HPDE6-E6E7 (cell line): ENCODE measurements around the gene CDRT4.

Experiments
- DNase-seq: peaks from one replicate; pipeline ENCODE4 v3.0.0; 2011; ENCODE audit warnings: missing footprints; ENCODE audit errors: extremely low spot score

Gene CDRT4

DNA sequence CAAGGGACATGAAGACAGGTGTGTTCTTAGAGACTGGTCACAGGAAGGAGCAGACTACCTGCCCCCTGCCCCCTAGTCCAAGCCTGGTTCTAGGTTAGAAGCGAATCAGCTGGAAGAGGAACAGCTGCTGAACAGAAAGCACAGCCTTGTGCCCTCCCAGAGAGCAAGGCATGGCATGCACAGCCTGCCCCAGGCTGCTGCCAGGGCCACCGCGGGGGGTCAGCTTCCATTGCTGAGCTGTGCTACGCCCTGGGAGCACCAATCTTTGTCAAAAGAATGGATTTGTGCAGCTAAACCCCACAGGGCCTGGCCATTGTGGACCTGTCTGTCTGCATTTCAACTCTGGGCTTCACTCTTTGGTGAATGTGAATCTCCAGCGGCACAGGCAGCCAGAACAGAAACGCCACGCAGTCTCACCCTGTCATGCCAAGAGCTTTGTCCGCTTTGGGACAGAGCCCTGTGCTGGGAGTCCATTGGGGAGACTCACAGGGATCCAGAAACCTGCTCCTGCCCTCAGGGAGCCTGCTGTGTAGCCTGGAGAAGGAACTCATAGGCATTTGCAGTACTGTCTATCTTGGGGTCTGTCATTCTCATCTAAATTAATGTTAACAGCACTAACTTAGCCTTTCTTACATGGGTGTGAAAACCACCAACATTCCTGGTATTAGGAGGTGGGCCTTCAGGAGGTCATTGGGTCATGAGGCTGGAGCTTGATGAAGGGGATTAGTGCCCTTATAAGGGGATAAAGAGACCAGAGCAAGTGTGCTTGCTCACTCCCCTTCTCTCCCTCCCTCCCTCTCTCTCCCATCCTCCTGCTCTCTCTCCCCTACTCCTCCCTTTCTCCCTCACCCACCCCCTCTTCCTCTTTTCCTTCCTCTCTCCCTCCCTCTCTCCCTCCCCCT, 25.6 kb upstream of the CDRT4 start:
- no peak for DNase-seq

DNA sequence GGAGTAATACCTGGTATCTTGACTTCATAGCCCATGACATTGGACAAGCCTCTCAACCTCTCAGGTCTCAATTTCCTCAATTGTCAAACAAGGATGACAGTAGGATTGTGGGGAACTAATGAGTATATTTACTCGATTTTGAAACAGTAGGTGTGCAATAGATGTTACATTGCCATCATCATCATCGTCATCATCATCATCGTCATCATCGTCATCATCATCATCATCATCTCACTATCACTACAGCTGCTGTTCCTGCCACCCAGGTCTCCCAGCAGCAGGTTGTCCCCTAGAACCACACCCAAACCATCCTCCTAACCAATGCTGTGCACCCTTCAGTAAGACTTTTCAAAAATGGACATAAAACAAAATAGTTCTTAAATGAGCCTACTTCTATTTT, 24.8 kb upstream of the CDRT4 start:
- DNase-seq, result no peak

DNA sequence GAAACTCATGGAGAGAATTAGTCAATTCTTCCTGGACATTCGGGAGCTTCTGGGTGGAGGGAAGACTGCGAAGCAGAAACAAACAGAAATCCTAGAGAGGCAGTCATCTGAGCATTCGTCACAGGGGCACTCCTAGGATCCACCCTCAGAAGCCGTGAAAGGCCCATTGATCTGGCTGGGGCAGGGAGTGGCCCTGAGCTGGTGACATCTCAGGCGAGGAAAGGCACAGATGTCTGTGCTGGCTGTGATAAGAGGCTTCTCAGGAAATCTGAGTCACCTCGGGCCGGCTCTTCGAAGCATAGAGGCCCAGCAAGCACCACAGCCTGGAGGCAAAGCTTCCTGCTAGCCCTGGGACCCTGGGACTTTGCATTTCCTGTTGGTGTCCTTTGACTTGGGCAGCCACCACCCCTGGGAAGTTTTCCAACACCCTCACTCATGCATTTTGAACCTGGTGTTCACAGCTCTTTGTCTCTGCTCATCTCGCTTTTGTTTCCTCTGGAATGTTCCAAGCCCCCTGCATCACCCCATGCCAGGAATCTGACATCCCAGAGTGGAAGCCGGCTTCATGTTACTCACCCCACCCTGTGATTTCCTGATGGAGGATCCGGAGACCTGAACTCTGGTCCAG, 23.3 kb upstream of the CDRT4 start:
- DNase-seq, result peak; percentile 54

DNA sequence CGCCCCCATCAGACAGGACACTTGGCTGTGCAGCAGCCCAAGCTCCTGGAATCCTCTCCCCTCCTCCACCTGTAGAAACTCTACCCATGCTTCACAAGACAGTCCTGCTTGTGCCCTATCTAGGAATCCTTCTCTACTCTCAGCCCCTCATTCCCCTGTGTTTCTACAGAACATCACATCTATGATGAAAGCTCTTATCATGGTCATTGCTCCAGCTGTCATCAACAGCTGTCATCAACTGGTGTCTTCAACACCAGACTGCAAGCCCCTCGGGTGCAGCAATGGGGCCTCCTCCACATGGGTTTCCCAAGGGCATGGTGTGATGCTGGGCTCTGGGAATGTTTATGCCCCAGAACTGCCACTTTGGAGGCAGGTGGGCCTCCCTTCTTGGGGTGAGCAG, 21.1 kb upstream of the CDRT4 start:
- DNase-seq, result no peak

- DNase-seq, result no peak
Measured at GRCh38 chr17:15485045-15485444, 17.6 kb upstream of the CDRT4 start.

DNA sequence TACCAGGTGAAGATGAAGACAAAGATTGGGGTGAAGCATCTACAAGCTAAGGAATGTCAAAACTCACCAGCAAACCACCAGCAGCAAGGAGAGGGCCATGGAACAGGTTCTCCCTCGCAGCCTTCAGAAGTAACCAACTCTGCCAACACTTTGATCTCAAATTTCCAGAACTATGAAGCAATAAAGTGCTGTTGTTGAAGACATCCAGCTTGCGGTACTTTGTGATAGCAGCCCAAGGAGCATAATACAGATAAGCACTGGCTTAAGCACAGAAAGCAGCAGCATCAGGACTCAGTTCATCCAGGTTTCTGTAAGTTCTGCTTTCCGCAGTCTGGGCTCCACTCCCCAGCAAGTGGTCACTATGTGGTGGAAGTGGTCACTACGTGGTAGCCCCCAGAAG, 16.0 kb upstream of the CDRT4 start:
- DNase-seq, result no peak

DNA sequence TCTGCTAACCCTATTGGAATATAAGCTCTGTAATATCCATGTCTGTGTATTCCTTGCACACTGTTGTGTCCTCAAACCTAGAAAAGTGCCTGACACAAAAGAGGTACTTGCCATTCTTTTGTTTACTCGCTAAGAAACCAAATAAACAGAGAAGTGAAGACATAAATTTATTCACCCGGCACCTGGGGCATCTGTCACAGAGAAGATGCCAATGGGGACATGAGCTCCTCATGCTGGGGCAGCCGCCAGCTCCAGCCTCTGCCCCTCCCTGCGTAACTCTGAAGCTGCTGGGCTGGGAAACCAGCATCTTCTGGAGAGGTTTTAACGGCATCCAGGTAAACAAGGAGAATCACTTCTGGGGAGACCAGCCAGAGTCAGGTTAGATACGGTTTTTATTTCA, 15.1 kb upstream of the CDRT4 start:
- DNase-seq, result no peak

- no peak for DNase-seq
Measured at GRCh38 chr17:15481481-15481880, 14.1 kb upstream of the CDRT4 start.

- DNase-seq, result no peak
Measured at GRCh38 chr17:15480204-15480603, 12.8 kb upstream of the CDRT4 start.

DNA sequence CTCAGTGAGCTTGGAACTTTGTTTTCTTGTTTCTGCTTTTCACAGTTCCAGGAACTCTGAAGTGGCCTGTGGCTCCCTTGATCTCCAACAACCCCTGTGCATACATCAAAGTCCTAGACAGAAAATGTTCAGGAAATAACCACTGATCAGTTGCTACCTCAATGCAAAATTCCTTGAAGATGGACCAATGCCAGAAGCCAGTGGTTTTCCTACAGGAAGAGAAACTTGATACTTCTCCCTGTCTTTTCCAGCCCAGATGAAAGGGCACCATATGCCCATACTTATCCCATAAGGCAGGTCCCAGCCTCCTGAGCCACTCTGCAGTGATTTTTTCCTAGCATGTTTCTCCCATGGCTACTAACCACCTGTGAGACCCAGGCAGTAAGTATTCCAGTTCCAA, 12.3 kb upstream of the CDRT4 start:
- no peak for DNase-seq

DNA sequence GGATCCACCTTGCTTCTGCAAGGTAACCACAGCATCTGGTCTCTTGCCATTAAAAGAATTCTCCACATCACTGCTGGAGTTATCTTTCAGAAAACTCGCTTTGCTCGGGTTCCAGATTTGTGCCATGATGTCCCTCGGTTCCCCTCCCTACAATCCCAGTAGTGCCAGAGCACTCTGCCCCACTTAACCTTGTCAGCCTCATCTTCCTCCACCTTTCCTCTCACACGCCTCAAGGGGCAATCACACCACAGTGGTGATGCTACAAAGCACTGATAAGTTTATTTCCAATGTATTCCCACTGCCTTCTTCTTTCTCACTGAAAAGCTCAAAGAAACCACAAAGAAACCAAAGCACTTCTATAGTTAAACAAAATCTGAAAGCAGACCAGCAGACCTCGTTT, 11.4 kb upstream of the CDRT4 start:
- no peak for DNase-seq

GRCh38 chr17:15475631-15476354, 8.4 kb upstream of the CDRT4 start:
- no peak for DNase-seq

- DNase-seq, result no peak
Measured at GRCh38 chr17:15472891-15473290, 5.5 kb upstream of the CDRT4 start.

DNA sequence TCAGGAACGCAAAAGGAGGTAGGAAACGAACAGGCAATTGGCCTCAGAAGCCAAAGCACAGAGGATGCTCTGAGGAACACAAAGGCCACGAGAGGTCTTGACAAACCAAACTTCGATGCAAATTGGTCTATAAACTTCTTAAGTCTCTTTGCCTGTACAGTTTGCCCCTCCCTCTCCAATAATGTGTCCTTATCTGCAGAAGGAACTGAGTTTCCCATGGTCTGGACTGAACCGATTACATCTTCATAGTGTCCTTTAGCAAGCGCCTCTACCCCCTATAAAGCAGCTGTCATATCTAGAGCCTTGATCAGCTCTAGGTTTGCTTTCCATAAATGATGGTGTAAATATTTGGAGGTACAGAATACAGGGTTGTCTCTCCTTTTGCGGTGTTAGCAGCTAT, 3.1 kb upstream of the CDRT4 start:
- DNase-seq, result no peak

DNA sequence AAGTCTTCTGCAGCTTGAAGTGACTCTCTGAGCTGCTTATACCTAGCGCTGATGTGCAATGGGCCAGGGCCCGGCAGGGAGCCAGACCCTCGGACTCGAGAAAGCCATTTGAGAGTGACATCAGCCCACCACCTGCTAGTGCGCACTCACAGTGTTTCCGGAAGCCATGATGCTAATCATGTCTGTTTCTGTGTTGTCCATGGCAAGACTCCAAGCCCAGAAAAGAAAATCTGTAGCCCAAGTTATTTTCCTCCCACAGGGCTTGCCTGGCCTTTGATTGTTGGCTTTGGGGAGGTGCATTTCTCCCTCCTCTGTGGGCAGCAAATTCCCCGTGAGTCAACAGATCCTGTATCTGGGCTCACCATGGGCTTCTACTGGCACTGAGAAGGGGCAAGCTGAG, 1.8 kb upstream of the CDRT4 start:
- no peak for DNase-seq

DNA sequence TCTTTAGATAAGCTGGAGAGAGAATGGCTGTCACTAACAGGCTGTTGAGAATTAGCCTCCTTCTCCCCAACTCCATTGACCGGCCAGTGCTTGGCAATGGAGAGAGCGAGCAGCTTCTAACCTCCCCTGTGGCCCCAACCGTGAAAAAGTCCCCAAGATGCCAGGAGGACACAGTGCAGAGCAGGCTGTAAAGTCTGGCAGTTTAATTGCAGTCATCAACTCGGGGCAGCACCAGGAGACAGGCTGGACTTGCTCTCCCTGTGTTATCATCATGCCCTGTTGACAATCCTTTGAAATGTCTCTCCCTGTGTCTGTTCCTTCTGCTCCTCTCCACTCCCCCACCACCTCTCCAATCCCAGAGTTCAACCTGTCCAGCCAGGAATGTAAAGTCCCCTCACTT, 705 bp upstream of the CDRT4 start:
- no peak for DNase-seq

DNA sequence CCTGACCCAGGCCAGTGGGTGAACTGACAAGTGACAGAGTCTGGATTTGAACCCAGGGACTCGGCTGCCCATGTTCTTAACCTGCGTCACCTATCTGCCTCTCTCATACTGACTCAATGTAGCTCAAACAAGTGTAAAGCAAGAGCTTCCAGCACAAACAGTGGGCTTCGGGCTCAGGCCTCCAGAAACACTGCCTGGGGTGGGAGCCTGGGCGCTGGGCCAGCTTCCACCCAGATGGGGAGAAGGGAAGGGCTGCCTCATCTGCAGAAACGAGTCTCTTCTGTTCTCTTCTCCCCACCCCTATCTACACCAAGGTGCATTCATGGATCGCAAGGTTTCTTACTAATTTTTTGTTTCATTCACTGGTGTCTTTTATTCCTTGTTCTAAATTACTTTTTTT, 1.3 kb downstream of the CDRT4 start:
- DNase-seq, result no peak

- no peak for DNase-seq
Measured at GRCh38 chr17:15465045-15465701, 2.2 kb downstream of the CDRT4 start.

- DNase-seq, result no peak
Measured at GRCh38 chr17:15464231-15464985, 3.0 kb downstream of the CDRT4 start.

GRCh38 chr17:15462976-15463772, 4.2 kb downstream of the CDRT4 start:
- no peak for DNase-seq

DNA sequence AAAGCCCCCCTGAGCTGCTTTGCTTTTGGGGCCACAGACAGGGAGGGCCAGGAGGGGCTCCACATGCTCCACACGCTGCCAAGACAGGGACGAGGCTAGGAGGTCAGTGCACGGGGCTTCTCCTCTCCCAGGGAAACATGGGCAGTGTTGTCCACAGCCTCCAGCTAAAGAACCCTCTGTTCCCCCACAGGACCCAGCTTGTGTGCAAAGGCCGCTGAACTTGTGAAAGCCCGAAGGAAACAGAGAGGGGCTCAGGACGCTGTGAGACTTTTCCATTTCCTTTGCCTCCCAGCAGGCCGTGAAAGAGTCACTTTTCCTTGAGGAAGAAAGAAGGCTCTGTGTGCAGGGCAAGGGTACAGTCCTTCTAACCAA, 9.7 kb downstream of the CDRT4 start:
- no peak for DNase-seq
